ENCODE results near the gene MYO5A. TPM values are rescaled to one million over a fixed set of nuclear protein-coding genes. Genes with fewer than 3 reads are reported as not detected.

Gene MYO5A
- total and polyA plus RNA-seq, 2 donors (not counting 1 experiment from before 2014, with no cell fraction given): 32.9 to 41.9 TPM

GRCh38 chr15:52437646-52438045, 91.0 kb downstream of the MYO5A start:
- H3K4me3 ChIP-seq (replicated peaks in 1 of 4; ENCODE audit: control extremely low read depth in 1 of 4, insufficient read depth in 1 of 4, low read depth in 3 of 4, low read length in 4 of 4): no peak overlapping the region

GRCh38 chr15:52436981-52437380, 91.7 kb downstream of the MYO5A start:
- H3K4me1 ChIP-seq (ENCODE audit: control insufficient read depth, extremely low read depth, insufficient read depth, low read length): no peaks in the 10 kb centered on the region
- no peak overlapping the region for H3K4me3 ChIP-seq (replicated peaks in 1 of 4; ENCODE audit: control extremely low read depth in 1 of 4, insufficient read depth in 1 of 4, low read depth in 3 of 4, low read length in 4 of 4)
- no peaks in the 10 kb centered on the region for H3K36me3 ChIP-seq (ENCODE audit: control insufficient read depth, insufficient read depth, low read length)
- TF ChIP-seq CTCF (conservative IDR thresholded peaks at IDR 0.05 in 1 of 2, IDR thresholded peaks at IDR 0.05 in 1 of 2; ENCODE audit: low read depth in 1 of 2, low read length in 2 of 2) (no peak), EZH2 (IDR thresholded peaks at IDR 0.05; ENCODE audit: low read length, missing control alignments) (no peak)
- no peaks in the 10 kb centered on the region for H3K27me3 ChIP-seq (ENCODE audit: control insufficient read depth, insufficient read depth, low read length)
- H3K9ac ChIP-seq (ENCODE audit: insufficient read depth, low read length): no peak overlapping the region
- H3K79me2 ChIP-seq (ENCODE audit: control insufficient read depth, insufficient read depth, low read length): peaks cover 3% of the 10 kb centered on the region
- H3K4me2 ChIP-seq (ENCODE audit: extremely low read depth, insufficient read depth, low read length): no peak overlapping the region
- H3K9me3 ChIP-seq (ENCODE audit: control insufficient read depth, insufficient read depth, low read depth, low read length): no peaks in the 10 kb centered on the region
- no peak overlapping the region for H3K27ac ChIP-seq (ENCODE audit: insufficient read depth, low read length)
- no peaks in the 10 kb centered on the region for H4K20me1 ChIP-seq (ENCODE audit: control insufficient read depth, extremely low read depth, insufficient read depth, low read length)
- H2AFZ ChIP-seq (ENCODE audit: low read length): no peak overlapping the region
- DNase-seq (ENCODE audit: low read depth in 2 of 2): peak; percentile 6 to 7

More at GRCh38 chr15:52437646-52438045, 91.0 kb downstream of the MYO5A start:
- Histone ChIP-seq H3K4me1 (ENCODE audit: control insufficient read depth, extremely low read depth, insufficient read depth, low read length) (no peaks in the 10 kb centered on the region), H3K4me2 (ENCODE audit: extremely low read depth, insufficient read depth, low read length) (no peak overlapping the region), H4K20me1 (ENCODE audit: control insufficient read depth, extremely low read depth, insufficient read depth, low read length) (no peaks in the 10 kb centered on the region), H3K9me3 (ENCODE audit: control insufficient read depth, insufficient read depth, low read depth, low read length) (no peaks in the 10 kb centered on the region), H3K9ac (ENCODE audit: insufficient read depth, low read length) (no peak overlapping the region), H3K36me3 (ENCODE audit: control insufficient read depth, insufficient read depth, low read length) (no peaks in the 10 kb centered on the region), H2AFZ (ENCODE audit: low read length) (no peak overlapping the region), H3K27me3 (ENCODE audit: control insufficient read depth, insufficient read depth, low read length) (no peaks in the 10 kb centered on the region), H3K27ac (ENCODE audit: insufficient read depth, low read length) (no peak overlapping the region), H3K79me2 (ENCODE audit: control insufficient read depth, insufficient read depth, low read length) (peaks cover 3% of the 10 kb centered on the region)
- no peak for TF ChIP-seq CTCF (conservative IDR thresholded peaks at IDR 0.05 in 1 of 2, IDR thresholded peaks at IDR 0.05 in 1 of 2; ENCODE audit: low read depth in 1 of 2, low read length in 2 of 2)
- no peak for TF ChIP-seq EZH2 (IDR thresholded peaks at IDR 0.05; ENCODE audit: low read length, missing control alignments)
- no peak for DNase-seq (ENCODE audit: low read depth in 2 of 2)

GRCh38 chr15:52434885-52435284, 93.8 kb downstream of the MYO5A start:
- H2AFZ ChIP-seq (ENCODE audit: low read length): no peak overlapping the region
- no peak overlapping the region for H3K27ac ChIP-seq (ENCODE audit: insufficient read depth, low read length)
- DNase-seq (ENCODE audit: low read depth in 2 of 2): no peak
- H4K20me1 ChIP-seq (ENCODE audit: control insufficient read depth, extremely low read depth, insufficient read depth, low read length): no peaks in the 10 kb centered on the region
- H3K9me3 ChIP-seq (ENCODE audit: control insufficient read depth, insufficient read depth, low read depth, low read length): no peaks in the 10 kb centered on the region
- no peak overlapping the region for H3K4me2 ChIP-seq (ENCODE audit: extremely low read depth, insufficient read depth, low read length)
- H3K27me3 ChIP-seq (ENCODE audit: control insufficient read depth, insufficient read depth, low read length): no peaks in the 10 kb centered on the region
- no peaks in the 10 kb centered on the region for H3K36me3 ChIP-seq (ENCODE audit: control insufficient read depth, insufficient read depth, low read length)
- TF ChIP-seq EZH2 (IDR thresholded peaks at IDR 0.05; ENCODE audit: low read length, missing control alignments): no peak
- TF ChIP-seq CTCF (conservative IDR thresholded peaks at IDR 0.05 in 1 of 2, IDR thresholded peaks at IDR 0.05 in 1 of 2; ENCODE audit: low read depth in 1 of 2, low read length in 2 of 2): no peak
- peaks cover 3% of the 10 kb centered on the region for H3K79me2 ChIP-seq (ENCODE audit: control insufficient read depth, insufficient read depth, low read length)
- no peaks in the 10 kb centered on the region for H3K4me1 ChIP-seq (ENCODE audit: control insufficient read depth, extremely low read depth, insufficient read depth, low read length)
- no peak overlapping the region for H3K9ac ChIP-seq (ENCODE audit: insufficient read depth, low read length)
- no peak overlapping the region for H3K4me3 ChIP-seq (replicated peaks in 1 of 4; ENCODE audit: control extremely low read depth in 1 of 4, insufficient read depth in 1 of 4, low read depth in 3 of 4, low read length in 4 of 4)

All from fibroblast of lung (primary cell).